IPS-NIHi7 (cell line): ENCODE data around the gene GABRG3.
A peak's percentile ranks its signal among the peaks of the same experiment; 100 is the strongest.

Experiments used
- DNase-seq: peaks from one replicate; pipeline ENCODE4 v3.0.0; 2012; ENCODE audit warnings: mixed read lengths; ENCODE audit errors: extremely low spot score

Gene GABRG3

DNA sequence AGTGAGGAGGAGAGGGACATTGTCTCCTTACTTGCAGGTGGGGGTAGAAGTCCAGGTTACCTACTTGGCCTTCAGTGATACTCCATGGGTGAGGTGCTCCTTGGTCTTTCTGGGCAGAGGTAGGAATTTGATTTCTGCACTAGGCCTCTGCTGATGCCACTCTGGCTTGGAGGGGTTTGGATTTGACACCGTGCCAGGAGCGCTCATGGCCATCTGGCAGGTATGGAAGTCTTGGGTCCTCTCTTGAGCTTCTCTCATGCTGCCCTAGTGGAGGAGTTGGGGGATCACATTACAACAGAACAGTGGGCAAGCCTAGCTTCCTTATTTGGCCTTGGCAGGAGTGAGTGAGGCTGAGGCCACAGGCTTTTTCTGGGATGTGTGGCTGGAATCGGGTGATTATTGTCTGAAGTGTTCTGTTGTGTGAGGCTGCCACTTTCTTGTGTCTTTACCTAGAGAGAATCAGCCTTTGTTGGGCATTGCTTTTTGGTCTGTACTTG lies 525.0 kb downstream of the GABRG3 start:
- peak; percentile 29 for DNase-seq

DNA sequence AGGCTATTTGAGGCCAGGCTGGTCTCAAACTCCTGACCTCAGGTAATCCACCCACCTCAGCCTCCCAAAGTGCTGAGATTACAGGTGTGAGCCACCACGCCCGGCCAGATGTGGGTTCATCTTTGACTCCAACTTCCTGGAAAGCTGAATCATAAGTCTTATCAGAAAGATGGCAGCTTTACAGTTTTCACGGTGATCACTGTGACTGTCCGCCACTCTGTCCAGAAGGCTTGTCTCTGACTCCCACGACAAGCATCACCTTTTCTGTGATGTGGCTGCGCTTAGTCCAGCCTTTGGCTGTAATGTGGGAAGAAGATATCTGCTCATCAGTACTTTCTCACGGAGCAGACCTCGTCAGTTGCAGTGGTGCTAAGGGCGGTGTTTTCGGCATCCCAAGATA lies 527.7 kb downstream of the GABRG3 start:
- DNase-seq: no peak

DNA sequence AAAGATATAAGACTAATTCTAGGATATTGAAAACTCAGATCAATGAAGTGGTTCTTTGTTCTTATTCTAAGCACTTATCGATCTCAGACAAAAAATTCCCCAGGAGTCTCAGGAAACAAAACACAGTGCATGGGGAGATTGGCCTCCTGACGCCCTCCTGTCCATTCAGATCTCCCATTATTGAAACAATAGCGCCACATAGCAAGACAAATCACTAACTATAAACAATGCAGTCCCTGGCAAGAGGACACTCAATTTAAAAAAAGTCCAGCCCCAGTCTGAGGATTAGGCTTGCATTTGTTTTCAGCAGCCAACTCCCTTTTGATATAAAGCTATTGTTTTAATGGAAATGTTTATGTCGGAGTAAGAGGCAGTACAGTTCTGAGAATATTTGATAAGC lies 528.2 kb downstream of the GABRG3 start:
- DNase-seq: no peak

DNA sequence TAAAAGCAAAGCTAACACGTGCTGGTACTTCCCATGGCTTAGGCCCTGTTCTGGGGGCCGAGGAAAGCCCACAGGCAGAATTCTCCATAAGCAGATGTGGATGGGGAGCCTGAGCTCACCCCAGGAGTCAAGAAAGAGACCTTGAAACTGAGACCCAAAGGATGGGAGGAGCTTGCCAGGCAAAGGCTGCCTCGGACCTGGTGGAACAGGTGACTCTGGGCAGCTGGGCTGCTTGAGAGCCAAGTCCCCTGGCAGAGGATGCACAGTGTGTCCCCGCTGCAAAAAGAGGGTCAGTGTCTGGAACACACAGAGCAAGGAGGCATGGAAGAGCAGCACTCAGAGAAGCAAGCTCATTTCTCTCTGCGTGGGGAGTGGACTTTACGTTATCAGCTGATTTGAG lies 528.7 kb downstream of the GABRG3 start:
- no peak for DNase-seq

DNA sequence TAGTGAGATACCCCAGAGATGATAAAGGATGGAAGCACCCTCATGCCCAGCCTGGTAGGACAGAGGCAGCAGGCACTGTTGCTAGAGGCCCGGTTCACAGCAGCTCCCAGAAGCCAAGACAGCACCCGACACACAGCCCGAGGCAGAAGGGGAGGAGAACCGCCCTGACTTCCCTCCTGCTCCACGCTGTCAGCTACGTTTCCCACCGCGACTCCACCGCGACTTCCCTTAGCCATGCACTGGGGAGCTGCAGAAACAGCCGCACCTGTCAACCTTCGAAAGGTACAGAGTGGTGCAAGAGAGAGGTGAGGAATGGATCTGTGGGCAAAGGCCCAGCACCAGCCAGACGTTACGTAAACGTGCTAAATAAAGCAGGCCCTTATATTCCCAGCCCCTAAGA lies 529.2 kb downstream of the GABRG3 start:
- DNase-seq: no peak

DNA sequence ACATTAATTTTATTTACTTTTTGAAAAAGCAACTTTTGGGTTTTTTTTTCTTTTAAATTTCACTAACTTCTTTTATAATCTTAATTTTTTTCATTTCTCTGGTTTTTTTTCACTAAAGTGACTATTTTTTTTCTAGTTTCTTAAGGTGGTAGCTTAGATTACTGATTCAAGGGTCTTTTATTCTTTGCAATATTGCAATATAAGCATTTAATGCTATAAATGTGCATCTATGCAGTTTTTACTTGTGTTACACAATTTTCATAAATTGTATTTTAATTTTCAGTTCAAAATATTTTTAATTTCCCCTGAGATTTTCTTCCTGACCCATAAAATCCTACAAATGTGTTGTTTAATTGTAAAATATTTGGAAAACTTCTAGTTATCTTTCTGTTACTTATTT lies 535.8 kb downstream of the GABRG3 start:
- no peak for DNase-seq

DNA sequence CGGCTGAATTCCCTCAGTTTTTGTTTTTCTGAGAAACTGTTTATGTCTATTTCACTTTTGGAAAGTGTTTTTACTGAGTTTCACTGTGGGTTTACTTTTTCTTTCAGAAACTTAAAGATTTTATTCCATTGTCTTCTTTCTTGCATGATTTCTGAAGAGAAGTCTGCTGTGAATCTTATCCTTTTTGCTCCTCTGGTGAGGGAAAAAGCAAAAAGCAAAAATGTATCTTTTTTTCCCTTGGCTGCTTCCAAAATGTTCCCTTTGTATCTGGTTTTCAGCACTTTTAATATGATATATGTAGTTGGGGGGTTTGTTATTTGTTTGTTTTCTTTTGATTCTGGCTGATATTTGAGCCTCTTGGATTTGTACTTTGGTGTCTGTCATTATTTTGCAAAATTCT lies 538.0 kb downstream of the GABRG3 start:
- DNase-seq: no peak

DNA sequence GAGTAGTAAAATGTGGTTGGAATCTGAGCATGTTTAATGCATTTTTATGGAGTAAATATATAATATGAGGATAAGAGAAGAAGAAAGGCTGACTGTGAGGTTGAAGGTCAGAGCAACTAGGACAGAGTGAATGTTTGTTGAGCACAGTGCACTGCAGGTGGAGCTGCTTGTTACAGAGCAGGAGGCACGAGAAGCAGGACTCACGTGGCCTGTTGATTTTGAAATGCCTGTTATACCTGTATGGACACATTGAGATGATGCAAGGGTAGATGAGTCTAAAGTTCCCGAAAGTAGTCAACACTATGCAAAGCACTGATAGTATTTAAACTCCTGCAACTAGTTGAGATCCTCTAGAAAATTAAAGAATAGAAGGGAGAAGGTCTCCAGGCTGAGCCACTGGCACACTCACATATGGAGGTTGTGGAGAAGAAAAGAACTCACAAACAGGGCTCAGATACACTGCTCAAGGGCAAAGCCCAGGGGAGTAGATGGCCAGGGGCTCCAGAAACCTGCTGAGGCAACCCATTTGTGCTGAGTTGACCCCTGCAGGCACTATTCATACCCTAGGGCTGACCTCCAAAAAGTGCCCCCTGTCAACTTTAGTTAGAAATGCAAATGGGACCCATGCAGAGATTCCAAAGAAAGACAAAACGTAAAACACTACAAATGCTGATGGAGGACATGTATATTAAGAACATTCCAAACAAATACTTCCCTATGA lies 541.5 kb downstream of the GABRG3 start:
- DNase-seq: no peak

DNA sequence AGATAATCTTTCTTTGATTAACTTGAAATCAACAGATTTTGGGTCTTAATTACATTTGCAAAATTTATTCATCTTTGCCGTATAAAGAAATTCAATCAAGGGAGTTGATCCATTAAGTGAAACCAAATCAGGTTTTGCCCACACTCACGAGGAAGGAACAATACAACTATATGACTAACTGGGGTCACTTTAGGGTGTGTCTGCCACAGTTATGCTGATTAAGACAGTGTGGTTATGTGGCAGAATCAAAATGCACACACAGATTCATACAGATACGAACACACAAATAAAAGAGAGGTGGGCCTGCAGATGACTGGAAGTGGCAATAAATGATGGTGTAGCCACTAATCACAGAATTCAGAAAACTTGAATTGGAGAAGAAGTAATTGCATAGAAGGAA lies 543.5 kb downstream of the GABRG3 start:
- no peak for DNase-seq

DNA sequence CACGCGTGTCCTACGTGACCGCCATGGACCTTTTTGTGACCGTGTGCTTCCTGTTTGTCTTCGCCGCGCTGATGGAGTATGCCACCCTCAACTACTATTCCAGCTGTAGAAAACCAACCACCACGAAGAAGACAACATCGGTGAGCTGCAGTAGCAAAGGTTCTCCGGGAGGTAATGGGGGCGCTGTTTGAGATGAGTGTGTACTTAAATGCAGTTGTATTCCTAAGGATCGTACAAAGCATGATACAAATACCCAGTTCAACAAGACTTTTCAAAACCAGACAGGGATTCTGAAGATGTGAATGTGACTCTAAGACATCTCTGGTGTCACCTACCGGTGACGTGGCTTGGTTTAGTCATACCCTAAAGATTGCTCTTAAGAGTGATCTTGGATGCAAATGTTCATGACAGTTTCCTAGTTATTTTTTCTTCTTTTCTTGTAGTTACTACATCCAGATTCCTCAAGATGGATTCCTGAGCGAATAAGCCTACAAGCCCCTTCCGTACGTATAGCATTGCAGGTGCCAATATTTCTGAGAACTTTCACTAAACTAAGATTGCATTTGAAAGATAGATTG lies 556.6 kb downstream of the GABRG3 start:
- DNase-seq: peak; percentile 52

DNA sequence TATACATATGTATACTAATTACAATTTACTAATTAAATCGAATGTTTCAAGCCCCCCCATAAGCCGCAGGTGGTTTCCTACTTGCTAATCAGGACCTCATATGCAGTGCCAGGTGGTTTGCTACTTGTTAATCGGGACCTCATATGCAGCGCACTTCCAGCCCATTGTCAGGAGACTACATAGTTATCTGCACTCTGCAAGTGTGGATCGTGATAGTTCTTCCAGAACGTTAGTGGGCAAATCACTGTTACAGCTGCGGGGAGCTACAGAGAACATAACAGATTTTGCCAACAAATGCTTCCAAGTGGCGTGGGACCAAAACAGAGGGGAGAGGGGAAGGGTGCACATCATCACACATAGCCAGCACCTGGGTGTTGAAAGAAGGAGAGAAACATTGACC lies 558.4 kb downstream of the GABRG3 start:
- DNase-seq: no peak

DNA sequence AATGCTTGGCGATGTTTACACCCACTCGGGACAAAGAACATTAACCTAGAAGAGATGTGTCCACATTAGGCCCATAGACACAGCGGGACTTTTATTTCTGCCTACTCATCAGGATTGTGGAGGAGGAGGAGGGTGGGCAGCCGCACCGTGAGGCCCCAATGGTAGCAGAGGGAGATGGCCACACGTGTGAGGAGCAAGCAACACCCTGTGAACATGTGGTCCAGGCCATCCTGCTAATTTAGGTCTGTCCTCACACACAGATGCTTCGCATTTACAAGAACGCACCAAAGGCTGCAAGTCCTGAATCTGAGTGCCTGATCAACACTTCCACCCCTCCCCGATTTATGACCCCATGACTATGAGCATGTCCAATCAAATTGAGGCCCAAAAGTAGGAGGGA lies 560.0 kb downstream of the GABRG3 start:
- DNase-seq: no peak

DNA sequence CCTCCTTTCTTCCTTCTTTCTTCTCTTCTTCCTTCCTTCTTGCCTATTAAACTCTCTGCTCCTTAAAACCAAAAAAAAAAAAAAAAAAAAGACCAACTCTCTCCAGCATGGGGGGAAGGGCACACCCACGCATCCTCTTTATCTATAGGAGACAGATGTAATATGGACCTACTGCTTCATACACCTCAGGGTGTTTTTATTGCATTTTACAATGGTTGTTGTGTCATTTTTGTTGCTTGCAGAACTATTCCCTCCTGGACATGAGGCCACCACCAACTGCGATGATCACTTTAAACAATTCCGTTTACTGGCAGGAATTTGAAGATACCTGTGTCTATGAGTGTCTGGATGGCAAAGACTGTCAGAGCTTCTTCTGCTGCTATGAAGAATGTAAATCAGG lies 561.4 kb downstream of the GABRG3 start:
- no peak for DNase-seq

DNA sequence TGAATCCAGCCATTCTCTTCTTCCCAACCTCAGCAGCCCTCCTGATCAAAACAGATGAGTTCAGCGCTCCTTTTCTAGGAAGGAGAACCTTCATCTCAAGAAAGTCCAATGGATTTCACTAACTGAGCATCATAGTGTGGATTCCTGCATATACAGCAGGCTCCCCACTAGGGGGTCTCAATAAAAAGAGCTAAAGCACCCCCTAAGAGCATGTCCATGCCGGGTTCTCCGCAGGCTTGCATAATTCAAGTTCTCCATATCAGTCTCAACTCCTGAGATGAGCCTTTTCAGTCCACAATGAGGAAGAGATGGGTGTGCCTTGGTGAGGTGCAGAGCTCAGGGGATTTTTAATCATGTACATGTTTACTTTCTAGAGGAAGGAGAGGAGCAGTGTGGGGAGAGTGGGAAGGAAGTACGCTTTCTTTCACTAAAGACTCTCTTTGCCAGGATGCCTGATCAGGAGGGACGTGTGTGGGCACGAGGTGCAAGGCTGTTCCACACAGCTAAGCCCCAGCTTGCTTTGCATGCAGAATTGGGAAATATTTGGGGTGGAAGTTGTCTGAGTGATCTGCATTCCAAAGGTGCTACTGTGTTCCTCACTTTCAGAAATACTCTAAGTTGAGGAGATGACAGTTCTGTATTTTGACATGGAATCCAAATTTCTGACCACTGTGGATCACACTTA lies 564.6 kb downstream of the GABRG3 start:
- no peak for DNase-seq

DNA sequence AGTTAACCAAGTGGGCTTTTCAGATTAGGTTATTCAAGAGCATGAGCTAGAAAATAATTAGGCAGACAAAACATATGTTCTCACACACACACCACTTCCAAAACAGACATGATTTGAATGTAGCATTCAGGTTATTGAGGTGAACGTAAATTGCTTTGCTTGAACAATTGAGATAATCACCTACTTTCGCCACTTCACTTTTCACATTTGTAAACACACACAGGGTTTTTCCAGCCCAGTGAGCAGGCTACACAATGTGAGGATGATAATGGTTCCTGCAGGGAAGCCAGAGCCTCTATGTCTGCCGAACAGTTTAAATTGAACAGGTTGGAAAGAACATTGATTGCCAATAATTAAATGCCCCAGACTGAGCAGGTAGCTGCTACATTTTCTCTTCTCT lies 567.3 kb downstream of the GABRG3 start:
- DNase-seq: no peak

DNA sequence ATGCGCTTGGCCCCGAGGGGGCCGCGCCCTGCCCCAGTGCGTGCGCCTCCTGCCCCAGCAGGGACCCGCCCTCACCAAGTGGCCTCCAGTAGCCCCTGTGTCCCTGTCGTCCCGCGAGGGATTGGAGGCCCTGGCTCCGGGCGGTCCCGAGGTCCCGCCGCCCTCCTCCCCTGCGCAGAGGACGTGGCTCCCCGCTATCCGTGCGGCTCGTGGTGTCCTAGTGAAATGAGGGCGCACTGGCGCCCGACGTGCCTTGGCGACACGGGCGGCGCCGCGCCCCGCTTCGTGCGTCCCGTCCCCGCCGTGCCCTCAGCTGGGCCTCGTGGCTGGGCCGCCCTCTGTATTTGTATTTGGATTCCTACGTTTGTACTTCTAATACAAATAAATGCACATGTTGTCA lies 570.6 kb downstream of the GABRG3 start:
- DNase-seq: no peak

DNA sequence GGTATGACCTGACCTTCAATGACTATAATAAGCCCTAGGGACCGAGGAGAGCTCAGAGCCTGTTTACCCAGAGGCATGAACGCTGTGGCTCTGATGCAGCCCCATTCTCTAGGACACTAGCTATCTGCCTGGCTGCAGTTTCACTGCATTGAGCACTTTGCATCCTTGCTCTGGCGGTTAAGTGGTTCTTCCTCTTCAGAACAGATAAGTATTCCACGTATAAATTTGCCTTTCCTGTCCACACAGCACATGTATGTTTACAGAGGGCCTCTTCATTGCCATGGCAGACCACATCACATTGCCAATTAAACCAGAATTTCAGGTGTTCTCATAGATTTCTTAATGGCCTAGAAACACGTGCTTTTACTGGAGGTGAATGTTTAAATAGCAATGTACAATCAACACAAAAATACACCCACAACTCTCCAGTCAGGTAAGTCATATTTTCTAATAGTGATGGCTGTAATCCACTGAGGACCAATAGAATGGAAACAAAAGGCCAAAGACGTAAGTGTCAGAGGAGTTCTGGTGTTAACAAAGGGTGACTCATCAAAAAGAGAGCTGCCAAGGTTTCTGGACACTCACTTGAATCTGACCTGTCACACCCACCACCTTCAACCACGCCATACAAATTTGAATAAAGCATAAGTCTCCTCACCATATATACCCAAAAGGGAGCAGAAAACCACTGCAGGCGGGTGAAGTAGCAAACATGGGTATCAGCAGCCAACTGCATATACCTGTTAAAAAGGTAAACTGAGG lies 574.7 kb downstream of the GABRG3 start:
- no peak for DNase-seq

DNA sequence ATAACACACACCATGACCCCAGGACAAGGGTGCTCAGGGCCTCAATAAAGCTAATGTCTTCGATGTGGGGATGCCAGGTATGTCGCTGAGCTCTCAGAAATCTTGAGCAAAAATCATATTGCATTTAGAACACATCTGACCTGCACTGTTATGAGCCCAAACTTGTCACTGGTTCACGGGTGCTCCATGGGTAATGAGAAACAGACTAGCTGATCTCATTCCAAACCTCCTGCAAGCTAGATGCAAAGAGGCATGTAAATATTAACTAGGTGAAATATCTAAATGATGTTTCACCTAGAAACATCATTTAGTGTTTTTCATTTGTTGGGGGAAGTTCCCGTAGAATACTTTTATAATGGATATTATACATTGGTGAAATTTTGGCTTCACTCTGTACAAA lies 578.8 kb downstream of the GABRG3 start:
- DNase-seq: no peak

DNA sequence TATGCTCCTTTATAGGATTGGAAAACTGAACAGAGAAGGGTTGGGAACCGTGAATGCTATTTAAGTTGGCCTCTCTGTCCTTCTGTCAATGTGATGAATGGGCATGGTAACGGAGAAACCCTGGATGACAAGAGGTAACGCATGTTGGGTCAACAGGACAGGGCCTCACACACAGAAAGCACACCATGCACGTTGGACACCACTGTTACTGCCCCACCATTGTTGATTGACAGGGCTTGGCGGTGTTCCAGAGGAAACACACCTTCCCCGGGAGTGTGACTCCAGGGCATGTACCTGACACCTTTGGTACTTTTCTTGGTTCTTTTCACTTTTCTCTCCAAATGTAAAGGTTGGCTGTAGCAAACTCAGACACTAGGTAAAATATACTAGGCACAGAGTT lies 579.7 kb downstream of the GABRG3 start:
- no peak for DNase-seq

DNA sequence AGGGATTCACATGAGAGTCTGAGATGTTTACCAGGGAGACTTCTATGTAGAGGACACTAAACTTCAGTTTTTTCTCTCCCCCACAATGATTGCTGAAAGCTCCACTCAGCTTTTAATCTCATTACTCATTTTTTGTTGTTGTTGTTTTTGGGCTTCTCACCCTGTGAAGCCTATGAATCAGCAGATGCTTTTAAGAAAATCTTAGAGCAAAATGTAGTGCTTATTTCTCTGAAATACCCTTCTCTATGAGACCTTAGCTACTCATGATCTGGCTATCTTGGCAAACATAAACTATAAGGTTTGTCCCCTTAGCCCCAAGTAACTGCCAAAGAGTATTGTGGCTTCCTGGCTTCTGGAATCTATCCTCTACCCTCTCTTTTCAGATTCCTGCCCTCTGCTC lies 590.8 kb downstream of the GABRG3 start:
- no peak for DNase-seq

DNA sequence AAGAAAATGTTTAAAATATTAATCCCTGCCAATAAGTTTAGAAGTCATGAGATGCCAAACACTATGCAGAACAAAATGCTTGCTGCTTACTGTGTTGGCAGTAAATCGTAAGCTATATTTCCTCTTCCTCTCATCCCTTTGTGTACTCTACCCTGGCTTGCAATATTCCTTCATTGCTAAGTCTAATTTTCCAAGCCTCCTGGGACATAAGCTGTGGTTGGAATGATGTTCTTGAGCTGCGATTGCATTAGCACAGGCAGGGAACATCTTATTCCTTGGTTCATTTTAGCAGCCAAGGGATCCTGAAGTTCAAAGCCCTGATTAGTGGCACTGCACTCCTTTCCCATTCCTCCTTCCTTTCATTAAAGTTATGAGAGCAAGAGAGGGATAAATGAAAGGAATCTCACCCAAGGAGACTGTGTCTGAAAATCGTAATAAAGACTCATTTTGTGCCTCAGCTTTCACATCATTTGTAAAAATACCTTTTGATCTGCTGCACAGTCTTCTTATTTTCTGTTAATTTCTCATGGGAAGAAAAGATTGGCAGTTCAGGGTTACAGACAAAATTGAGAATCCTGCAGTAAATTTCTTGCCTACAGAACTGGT lies 592.9 kb downstream of the GABRG3 start:
- no peak for DNase-seq

DNA sequence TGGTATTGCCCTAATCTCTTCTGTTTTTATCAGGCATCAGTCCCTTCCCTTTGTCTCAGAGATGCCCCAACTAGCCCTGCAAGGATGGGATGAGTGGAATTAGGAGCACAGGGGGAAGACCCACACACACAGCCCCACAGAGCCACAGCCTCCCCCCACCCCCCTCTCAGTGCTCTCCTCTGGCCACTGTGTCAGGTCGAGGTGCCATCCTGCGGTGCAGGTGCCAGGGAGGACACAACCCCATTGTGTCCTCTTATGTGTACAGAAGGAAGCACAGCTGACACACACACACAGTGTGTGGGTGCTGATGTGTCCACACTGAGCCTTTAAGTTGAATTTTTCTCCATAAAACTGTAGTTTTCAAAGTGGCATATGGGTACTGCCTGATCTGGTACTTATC lies 593.7 kb downstream of the GABRG3 start:
- no peak for DNase-seq
